ENCODE results near the gene NFILZ. TPM values are rescaled to one million over a fixed set of nuclear protein-coding genes. Genes with fewer than 3 reads are reported as not detected.

NFILZ gene
- not detected in 2 replicates for total RNA-seq

GRCh38 chr19:8629996-8630683 lies at the start of gene NFILZ:
Gene NFILZ (plus strand): TSS chr19:8630633. CDS start chr19:8676766, 46,133 bp downstream.

GRCh38 chr19:8610041-8610935 lies 20.1 kb upstream of the NFILZ start, which contains the start of gene ADAMTS10:
Gene ADAMTS10 (minus strand): TSS chr19:8610715. CDS start chr19:8605710, 5,005 bp downstream.

Other genes with a start within 250 kb of the NFILZ start
- gene RAB11B, start 240.3 kb upstream of the NFILZ start, total RNA-seq: 53.3 and 120 TPM in 2 replicates
- 38.3 and 43.4 TPM in 2 replicates for gene MARCHF2, start 217.3 kb upstream of the NFILZ start, total RNA-seq
- gene HNRNPM, start 185.7 kb upstream of the NFILZ start, total RNA-seq: 34.9 and 76.1 TPM in 2 replicates
- gene PRAM1, start 128.0 kb upstream of the NFILZ start, total RNA-seq: 0.14 TPM in 1 of 2 replicates, not detected in the other
- gene ZNF414, start 116.5 kb upstream of the NFILZ start, total RNA-seq: 0.68 and 5.3 TPM in 2 replicates
- not detected in 2 replicates for gene MYO1F, start 53.2 kb upstream of the NFILZ start, total RNA-seq
- 0.36 TPM in 1 of 2 replicates, not detected in the other for gene ADAMTS10, start 19.9 kb upstream of the NFILZ start, total RNA-seq
- not detected in 2 replicates for gene ACTL9, start 68.2 kb downstream of the NFILZ start, total RNA-seq
- gene OR2Z1, start 91.0 kb downstream of the NFILZ start, total RNA-seq: not detected in 2 replicates
- 37.7 and 58.8 TPM in 2 replicates for gene ZNF558, start 201.7 kb downstream of the NFILZ start, total RNA-seq
- gene MBD3L1, start 201.7 kb downstream of the NFILZ start, total RNA-seq: not detected in 2 replicates

All from nasal cavity respiratory epithelium epithelial cell of viscerocranial mucosa (primary cell).